ENCODE results near the gene TMEM161A.

TMEM161A gene

GRCh38 chr19:19171821-19172532 is 33.7 kb upstream of the TMEM161A start:
- TF ChIP-seq CTCF (IDR thresholded peaks at IDR 0.05; ENCODE audit: insufficient read depth, low read depth, low read length, missing control alignments): no peak
- H3K4me3 ChIP-seq (ENCODE audit: low read length): no peak overlapping the region
- no peak for DNase-seq (ENCODE audit: low read depth)

- no peak overlapping the region for H3K4me3 ChIP-seq (ENCODE audit: low read length)
- no peak for TF ChIP-seq CTCF (IDR thresholded peaks at IDR 0.05; ENCODE audit: insufficient read depth, low read depth, low read length, missing control alignments)
- no peak for DNase-seq (ENCODE audit: low read depth)
Measured at GRCh38 chr19:19170873-19171672, 32.8 kb upstream of the TMEM161A start.

GRCh38 chr19:19170053-19170872 is 32.0 kb upstream of the TMEM161A start, which contains the start of gene MEF2B:
MEF2B (minus strand) TSS chr19:19170263; CDS start chr19:19150735, 19,528 bp downstream.
- no peak within 1 kb of the TSS for H3K4me3 ChIP-seq (ENCODE audit: low read length)
- TF ChIP-seq CTCF (IDR thresholded peaks at IDR 0.05; ENCODE audit: insufficient read depth, low read depth, low read length, missing control alignments): no peak
- DNase-seq (ENCODE audit: low read depth): peak; percentile 79

- no peak for TF ChIP-seq CTCF (IDR thresholded peaks at IDR 0.05; ENCODE audit: insufficient read depth, low read depth, low read length, missing control alignments)
- no peak overlapping the region for H3K4me3 ChIP-seq (ENCODE audit: low read length)
- no peak for DNase-seq (ENCODE audit: low read depth)
Measured at GRCh38 chr19:19169236-19170052, 31.2 kb upstream of the TMEM161A start.

GRCh38 chr19:19167612-19168011 is 29.3 kb upstream of the TMEM161A start:
- no peak for DNase-seq (ENCODE audit: low read depth)
- TF ChIP-seq CTCF (IDR thresholded peaks at IDR 0.05; ENCODE audit: insufficient read depth, low read depth, low read length, missing control alignments): no peak
- no peak overlapping the region for H3K4me3 ChIP-seq (ENCODE audit: low read length)

- no peak overlapping the region for H3K4me3 ChIP-seq (ENCODE audit: low read length)
- TF ChIP-seq CTCF (IDR thresholded peaks at IDR 0.05; ENCODE audit: insufficient read depth, low read depth, low read length, missing control alignments): no peak
- DNase-seq (ENCODE audit: low read depth): no peak
Measured at GRCh38 chr19:19165396-19165795, 27.1 kb upstream of the TMEM161A start.
